GM12878 (cell line): ENCODE results near the gene TLR9. TPM values are rescaled to one million over a fixed set of nuclear protein-coding genes. Genes with fewer than 3 reads are reported as not detected.

Experiments
- BMI1 ChIP-seq: fragments of 450-650 bp; IDR thresholded peaks from 2 replicates; pipeline ENCODE4 v1.6.1; 2016; ENCODE audit warnings: mild to moderate bottlenecking, moderate library complexity, borderline replicate concordance
- BRCA1 ChIP-seq: IDR thresholded peaks from 2 replicates; pipeline ENCODE4 v1.6.1; 2011; ENCODE audit warnings: low read depth, low read length, improper control_type of control experiment
- GATAD2B ChIP-seq: fragments of 450-650 bp; conservative IDR thresholded peaks from 2 replicates; pipeline ENCODE4 v1.6.1; 2017; ENCODE audit warnings: low read depth, mild to moderate bottlenecking, moderate library complexity
- HDAC2 ChIP-seq: fragments of 200-600 bp; sonication (generic); IDR thresholded peaks from 2 replicates; pipeline ENCODE4 v1.6.1; 2017
- HDGF ChIP-seq: fragments of 450-650 bp; IDR thresholded peaks from 2 replicates; pipeline ENCODE4 v1.6.1; 2016; ENCODE audit warnings: antibody characterized with exemption
- MEF2A ChIP-seq: IDR thresholded peaks from 2 replicates; pipeline ENCODE4 v1.6.1; 2011; ENCODE audit warnings: low read depth, mild to moderate bottlenecking, low read length, moderate library complexity; ENCODE audit not compliant: insufficient read depth
- NFXL1 ChIP-seq: fragments of 450-650 bp; IDR thresholded peaks from 2 replicates; pipeline ENCODE4 v1.6.1; 2017; ENCODE audit warnings: antibody characterized with exemption, mild to moderate bottlenecking, borderline replicate concordance
- PAX5 ChIP-seq: IDR thresholded peaks from 2 replicates; pipeline ENCODE4 v1.6.1; 2011; ENCODE audit warnings: low read depth, low read length, borderline replicate concordance
- PAX8 ChIP-seq: fragments of 450-650 bp; IDR thresholded peaks from 2 replicates; pipeline ENCODE4 v1.6.1; 2017; ENCODE audit warnings: mild to moderate bottlenecking, moderate library complexity
- POU2F2 ChIP-seq: IDR thresholded peaks from 3 replicates; pipeline ENCODE4 v1.6.1; 2011; ENCODE audit warnings: low read depth, mild to moderate bottlenecking, low read length, borderline replicate concordance
- RFX5 ChIP-seq: IDR thresholded peaks from 2 replicates; pipeline ENCODE4 v1.6.1; 2011; ENCODE audit warnings: low read depth, low read length, improper control_type of control experiment
- SPI1 ChIP-seq: IDR thresholded peaks from 2 replicates; pipeline ENCODE4 v1.6.1; 2011; ENCODE audit warnings: low read depth, mild to moderate bottlenecking, low read length, moderate library complexity, borderline replicate concordance; ENCODE audit not compliant: insufficient read depth
- SUZ12 ChIP-seq: fragments of 200-600 bp; sonication (generic); IDR thresholded peaks from one replicate; pipeline ENCODE4 v1.6.1; 2018; ENCODE audit warnings: antibody characterized with exemption, mild to moderate bottlenecking; ENCODE audit not compliant: unreplicated experiment
- YBX1 ChIP-seq: fragments of 450-650 bp; IDR thresholded peaks from 2 replicates; pipeline ENCODE4 v1.6.1; 2016; ENCODE audit warnings: antibody characterized with exemption
- YY1 ChIP-seq: IDR thresholded peaks from 2 replicates; pipeline ENCODE4 v1.6.1; 2011; ENCODE audit warnings: low read depth, mild to moderate bottlenecking, low read length
- ZNF207 ChIP-seq: fragments of 450-650 bp; IDR thresholded peaks from 2 replicates; pipeline ENCODE4 v1.6.1; 2014; ENCODE audit warnings: antibody characterized with exemption, mild to moderate bottlenecking, borderline replicate concordance
- ZSCAN29 ChIP-seq: fragments of 450-650 bp; IDR thresholded peaks from 2 replicates; pipeline ENCODE4 v1.6.1; 2017; ENCODE audit warnings: mild to moderate bottlenecking, moderate library complexity
- polyA plus RNA-seq, 11 experiments: library from polyadenylated mRNA; depleted of rRNA in 4 of 11; unstranded in 6 of 11; stranded (reverse) in 5 of 11; fragments of >200 nt; fragmentation: Nextera tagmentation in 4 of 11; fragmentation: Illumina TruSeq in 1 of 11; extraction: Ambion mirVana in 4 of 11; extraction: Trizol in 1 of 11; gene quantifications; 1 replicate in 1 of 11; 2 replicates in 10 of 11; pipeline versions ENCODE4 v1.2.1 to v1.2.3, GENCODE V29; 2011 to 2016; ENCODE audit warnings: inconsistent platforms in 2 of 11, missing spikeins in 2 of 11, low read depth in 1 of 11
- total RNA-seq, 4 experiments: library from RNA; depleted of rRNA in 3 of 4; stranded (reverse); fragments of >200 nt in 3 of 4; fragmentation: Illumina TruSeq in 1 of 4; extraction: Trizol in 1 of 4; gene quantifications; 2 replicates each; pipeline versions ENCODE4 v1.2.1 to v1.2.3, GENCODE V29; 2013 to 2021
- TF ChIP-seq, protein P1 (sequence below): fragments of 150-350 bp; IDR thresholded peaks from 2 replicates; pipeline ENCODE4 v1.6.1; 2016; ENCODE audit warnings: low read depth, low read length
- TF ChIP-seq, protein P2 (sequence below): IDR thresholded peaks from 2 replicates; pipeline ENCODE4 v1.6.1; 2011; ENCODE audit warnings: borderline replicate concordance, low read depth, mild to moderate bottlenecking, moderate library complexity, low read length; ENCODE audit not compliant: insufficient read depth, poor library complexity, severe bottlenecking
- TF ChIP-seq, protein P3 (sequence below), 3 experiments: IDR thresholded peaks in 2 of 3; conservative IDR thresholded peaks in 1 of 3; 2 replicates each; pipeline ENCODE4 v1.5.1; 2011; ENCODE audit warnings: low read depth in 3 of 3, low read length in 3 of 3, mild to moderate bottlenecking in 3 of 3, control low read depth in 2 of 3, moderate library complexity in 2 of 3, inconsistent platforms in 1 of 3, mixed read lengths in 1 of 3; ENCODE audit not compliant: control insufficient read depth in 2 of 3, insufficient read depth in 1 of 3; ENCODE audit errors: extremely low read depth in 1 of 3
- TF ChIP-seq, protein P4 (sequence below): IDR thresholded peaks from 2 replicates; pipeline ENCODE4 v1.6.1; 2011; ENCODE audit warnings: mild to moderate bottlenecking, low read depth, low read length, moderate library complexity; ENCODE audit not compliant: insufficient replicate concordance

Gene TLR9
- total and polyA plus RNA-seq, 10 of the 15 experiments (the other 5 are each of a cell fraction or from before 2014, with no cell fraction given): 0.10 to 4.8 (median 0.53) TPM; not detected in 1

DNA sequence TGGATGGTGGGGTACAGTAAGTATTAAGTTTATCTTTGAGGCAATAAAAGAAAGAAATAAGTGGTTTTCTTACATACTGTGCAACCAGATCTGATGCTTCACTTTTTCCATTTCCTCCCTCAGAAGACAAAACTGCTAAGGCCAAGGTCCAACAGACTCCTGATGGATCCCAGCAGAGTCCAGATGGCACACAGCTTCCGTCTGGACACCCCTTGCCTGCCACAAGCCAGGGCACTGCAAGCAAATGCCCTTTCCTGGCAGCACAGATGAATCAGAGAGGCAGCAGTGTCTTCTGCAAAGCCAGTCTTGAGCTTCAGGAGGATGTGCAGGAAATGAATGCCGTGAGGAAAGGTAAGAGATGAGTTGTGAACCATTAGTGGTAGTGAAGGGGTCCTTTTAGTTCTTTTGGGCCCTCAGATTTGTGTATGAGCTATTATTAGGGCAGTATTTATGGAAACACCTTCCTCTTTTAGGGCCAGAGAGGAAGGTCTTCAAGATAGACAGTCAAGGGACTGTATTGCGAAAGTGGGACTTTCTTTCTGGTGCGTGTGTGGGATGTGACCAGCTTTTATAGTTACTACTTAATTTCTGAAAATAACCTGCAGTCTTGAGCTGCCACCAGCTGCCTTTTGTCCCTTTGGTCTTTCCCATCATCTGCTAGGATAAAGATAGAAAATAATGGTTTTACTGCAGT, 22.9 kb downstream of the TLR9 start (continued):
- TF ChIP-seq SPI1 (no peak), BMI1 (no peak), NFXL1 (no peak), POU2F2 (no peak), HDGF (peak; percentile 57; the same call in 1 of the 2 replicates), BRCA1 (no peak), YY1 (no peak), MEF2A (peak; percentile 92; the same call in 1 of the 2 replicates), YBX1 (no peak), PAX5 (no peak), ZNF207 (no peak), HDAC2 (no peak), SUZ12 (no peak), RFX5 (no peak), ZSCAN29 (no peak), PAX8 (no peak), GATAD2B (no peak)
- TF ChIP-seq, protein P1, sequence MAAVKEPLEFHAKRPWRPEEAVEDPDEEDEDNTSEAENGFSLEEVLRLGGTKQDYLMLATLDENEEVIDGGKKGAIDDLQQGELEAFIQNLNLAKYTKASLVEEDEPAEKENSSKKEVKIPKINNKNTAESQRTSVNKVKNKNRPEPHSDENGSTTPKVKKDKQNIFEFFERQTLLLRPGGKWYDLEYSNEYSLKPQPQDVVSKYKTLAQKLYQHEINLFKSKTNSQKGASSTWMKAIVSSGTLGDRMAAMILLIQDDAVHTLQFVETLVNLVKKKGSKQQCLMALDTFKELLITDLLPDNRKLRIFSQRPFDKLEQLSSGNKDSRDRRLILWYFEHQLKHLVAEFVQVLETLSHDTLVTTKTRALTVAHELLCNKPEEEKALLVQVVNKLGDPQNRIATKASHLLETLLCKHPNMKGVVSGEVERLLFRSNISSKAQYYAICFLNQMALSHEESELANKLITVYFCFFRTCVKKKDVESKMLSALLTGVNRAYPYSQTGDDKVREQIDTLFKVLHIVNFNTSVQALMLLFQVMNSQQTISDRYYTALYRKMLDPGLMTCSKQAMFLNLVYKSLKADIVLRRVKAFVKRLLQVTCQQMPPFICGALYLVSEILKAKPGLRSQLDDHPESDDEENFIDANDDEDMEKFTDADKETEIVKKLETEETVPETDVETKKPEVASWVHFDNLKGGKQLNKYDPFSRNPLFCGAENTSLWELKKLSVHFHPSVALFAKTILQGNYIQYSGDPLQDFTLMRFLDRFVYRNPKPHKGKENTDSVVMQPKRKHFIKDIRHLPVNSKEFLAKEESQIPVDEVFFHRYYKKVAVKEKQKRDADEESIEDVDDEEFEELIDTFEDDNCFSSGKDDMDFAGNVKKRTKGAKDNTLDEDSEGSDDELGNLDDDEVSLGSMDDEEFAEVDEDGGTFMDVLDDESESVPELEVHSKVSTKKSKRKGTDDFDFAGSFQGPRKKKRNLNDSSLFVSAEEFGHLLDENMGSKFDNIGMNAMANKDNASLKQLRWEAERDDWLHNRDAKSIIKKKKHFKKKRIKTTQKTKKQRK: no peak
- TF ChIP-seq, protein P2, sequence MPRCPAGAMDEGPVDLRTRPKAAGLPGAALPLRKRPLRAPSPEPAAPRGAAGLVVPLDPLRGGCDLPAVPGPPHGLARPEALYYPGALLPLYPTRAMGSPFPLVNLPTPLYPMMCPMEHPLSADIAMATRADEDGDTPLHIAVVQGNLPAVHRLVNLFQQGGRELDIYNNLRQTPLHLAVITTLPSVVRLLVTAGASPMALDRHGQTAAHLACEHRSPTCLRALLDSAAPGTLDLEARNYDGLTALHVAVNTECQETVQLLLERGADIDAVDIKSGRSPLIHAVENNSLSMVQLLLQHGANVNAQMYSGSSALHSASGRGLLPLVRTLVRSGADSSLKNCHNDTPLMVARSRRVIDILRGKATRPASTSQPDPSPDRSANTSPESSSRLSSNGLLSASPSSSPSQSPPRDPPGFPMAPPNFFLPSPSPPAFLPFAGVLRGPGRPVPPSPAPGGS: no peak
- TF ChIP-seq, protein P3, sequence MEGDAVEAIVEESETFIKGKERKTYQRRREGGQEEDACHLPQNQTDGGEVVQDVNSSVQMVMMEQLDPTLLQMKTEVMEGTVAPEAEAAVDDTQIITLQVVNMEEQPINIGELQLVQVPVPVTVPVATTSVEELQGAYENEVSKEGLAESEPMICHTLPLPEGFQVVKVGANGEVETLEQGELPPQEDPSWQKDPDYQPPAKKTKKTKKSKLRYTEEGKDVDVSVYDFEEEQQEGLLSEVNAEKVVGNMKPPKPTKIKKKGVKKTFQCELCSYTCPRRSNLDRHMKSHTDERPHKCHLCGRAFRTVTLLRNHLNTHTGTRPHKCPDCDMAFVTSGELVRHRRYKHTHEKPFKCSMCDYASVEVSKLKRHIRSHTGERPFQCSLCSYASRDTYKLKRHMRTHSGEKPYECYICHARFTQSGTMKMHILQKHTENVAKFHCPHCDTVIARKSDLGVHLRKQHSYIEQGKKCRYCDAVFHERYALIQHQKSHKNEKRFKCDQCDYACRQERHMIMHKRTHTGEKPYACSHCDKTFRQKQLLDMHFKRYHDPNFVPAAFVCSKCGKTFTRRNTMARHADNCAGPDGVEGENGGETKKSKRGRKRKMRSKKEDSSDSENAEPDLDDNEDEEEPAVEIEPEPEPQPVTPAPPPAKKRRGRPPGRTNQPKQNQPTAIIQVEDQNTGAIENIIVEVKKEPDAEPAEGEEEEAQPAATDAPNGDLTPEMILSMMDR (IDR thresholded peaks at IDR 0.05 in 2 of 3, conservative IDR thresholded peaks at IDR 0.05 in 1 of 3; ENCODE audit: control insufficient read depth in 2 of 3, extremely low read depth in 1 of 3, insufficient read depth in 1 of 3, low read depth in 3 of 3, low read length in 3 of 3): no peak
- TF ChIP-seq, protein P4, sequence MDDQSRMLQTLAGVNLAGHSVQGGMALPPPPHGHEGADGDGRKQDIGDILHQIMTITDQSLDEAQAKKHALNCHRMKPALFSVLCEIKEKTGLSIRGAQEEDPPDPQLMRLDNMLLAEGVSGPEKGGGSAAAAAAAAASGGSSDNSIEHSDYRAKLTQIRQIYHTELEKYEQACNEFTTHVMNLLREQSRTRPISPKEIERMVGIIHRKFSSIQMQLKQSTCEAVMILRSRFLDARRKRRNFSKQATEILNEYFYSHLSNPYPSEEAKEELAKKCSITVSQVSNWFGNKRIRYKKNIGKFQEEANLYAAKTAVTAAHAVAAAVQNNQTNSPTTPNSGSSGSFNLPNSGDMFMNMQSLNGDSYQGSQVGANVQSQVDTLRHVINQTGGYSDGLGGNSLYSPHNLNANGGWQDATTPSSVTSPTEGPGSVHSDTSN: no peak
